Mesenchymal stem cell (in vitro differentiated cells and primary cell): ENCODE data around the gene RPH3AL.

Source experiments
- DNase-seq: peaks from one replicate; pipeline ENCODE4 v3.0.0-alpha.2; 2013
- H2AFZ ChIP-seq: one replicate; pipeline ENCODE4 v1.6.1; 2013; ENCODE audit warnings: low read depth, mild to moderate bottlenecking, control low read depth, inconsistent platforms, low read length, moderate library complexity
- H2AK5ac ChIP-seq: 2 replicates; pipeline ENCODE4 v1.6.1; 2013; ENCODE audit warnings: low read length, moderate library complexity, mild to moderate bottlenecking, inconsistent platforms; ENCODE audit not compliant: severe bottlenecking
- H2BK120ac ChIP-seq: one replicate; pipeline ENCODE4 v1.6.1; 2013; ENCODE audit warnings: low read depth, mild to moderate bottlenecking, inconsistent platforms, low read length, moderate library complexity
- H2BK12ac ChIP-seq, 2 experiments: one replicate each; pipeline ENCODE4 v1.6.1; 2013; ENCODE audit warnings: inconsistent platforms in 2 of 2, low read length in 2 of 2, mild to moderate bottlenecking in 2 of 2, moderate library complexity in 2 of 2, control low read depth in 1 of 2
- H2BK15ac ChIP-seq: one replicate; pipeline ENCODE4 v1.6.1; 2013; ENCODE audit warnings: mild to moderate bottlenecking, low read depth, inconsistent platforms; ENCODE audit not compliant: poor library complexity, severe bottlenecking
- H2BK5ac ChIP-seq: 2 replicates; pipeline ENCODE4 v1.6.1; 2013; ENCODE audit warnings: low read depth, mild to moderate bottlenecking, low read length, control low read depth, inconsistent platforms; ENCODE audit not compliant: poor library complexity, severe bottlenecking
- H3K14ac ChIP-seq, 2 experiments: one replicate each; pipeline ENCODE4 v1.6.1; 2013; ENCODE audit warnings: inconsistent platforms in 2 of 2, low read length in 2 of 2, control low read depth in 1 of 2, mild to moderate bottlenecking in 1 of 2, moderate library complexity in 1 of 2
- H3K18ac ChIP-seq, 2 experiments: one replicate each; pipeline ENCODE4 v1.6.1; 2013; ENCODE audit warnings: inconsistent platforms in 2 of 2, low read length in 2 of 2, control low read depth in 1 of 2, low read depth in 1 of 2, mild to moderate bottlenecking in 1 of 2
- H3K23ac ChIP-seq, 2 experiments: one replicate each; pipeline ENCODE4 v1.6.1; 2013; ENCODE audit warnings: inconsistent platforms in 2 of 2, low read length in 2 of 2, mild to moderate bottlenecking in 2 of 2, moderate library complexity in 2 of 2, control low read depth in 1 of 2
- H3K27ac ChIP-seq: 2 replicates; pipeline ENCODE4 v1.5.1; 2013; ENCODE audit warnings: mild to moderate bottlenecking, moderate library complexity, low read length, control low read depth, inconsistent platforms; ENCODE audit not compliant: poor library complexity, severe bottlenecking
- H3K27me3 ChIP-seq, 2 experiments: 2 replicates each; pipeline versions ENCODE4 v1.6.1 to v1.7.0; 2013; ENCODE audit warnings: low read length in 2 of 2, mild to moderate bottlenecking in 2 of 2, moderate library complexity in 2 of 2, control low read depth in 1 of 2, inconsistent platforms in 1 of 2; ENCODE audit not compliant: control insufficient read depth in 1 of 2, insufficient read depth in 1 of 2
- H3K36me3 ChIP-seq, 2 experiments: 2 replicates each; pipeline versions ENCODE4 v1.6.1 to v1.7.0; 2013; ENCODE audit warnings: low read length in 2 of 2, control low read depth in 1 of 2, inconsistent platforms in 1 of 2, low read depth in 1 of 2, mild to moderate bottlenecking in 1 of 2; ENCODE audit not compliant: insufficient read depth in 2 of 2, control insufficient read depth in 1 of 2
- H3K4ac ChIP-seq, 2 experiments: one replicate each; pipeline ENCODE4 v1.6.1; 2013; ENCODE audit warnings: inconsistent platforms in 2 of 2, low read length in 2 of 2, mild to moderate bottlenecking in 2 of 2, moderate library complexity in 2 of 2, control low read depth in 1 of 2, low read depth in 1 of 2
- H3K4me1 ChIP-seq: 2 replicates; pipeline ENCODE4 v1.6.1; 2013; ENCODE audit warnings: low read depth, low read length, control low read depth; ENCODE audit not compliant: control insufficient read depth, insufficient read depth
- H3K4me2 ChIP-seq: 2 replicates; pipeline ENCODE4 v1.6.1; 2013; ENCODE audit warnings: low read length, mild to moderate bottlenecking, inconsistent platforms; ENCODE audit not compliant: poor library complexity, severe bottlenecking
- H3K4me3 ChIP-seq, 2 experiments: 2 replicates each; pipeline versions ENCODE4 v1.5.1 to v1.7.0; 2013; ENCODE audit warnings: low read length in 2 of 2, mild to moderate bottlenecking in 2 of 2, control low read depth in 1 of 2, low read depth in 1 of 2; ENCODE audit not compliant: insufficient read depth in 1 of 2
- H3K79me1 ChIP-seq: replicated peaks from 2 replicates; pipeline ENCODE4 v1.6.1; 2013; ENCODE audit warnings: mild to moderate bottlenecking, control low read depth, low read length, inconsistent platforms; ENCODE audit not compliant: poor library complexity, severe bottlenecking
- H3K9ac ChIP-seq: 2 replicates; pipeline ENCODE4 v1.7.0; 2013; ENCODE audit warnings: mild to moderate bottlenecking, low read length, moderate library complexity
- H3K9me3 ChIP-seq: 2 replicates; pipeline ENCODE4 v1.7.0; 2013; ENCODE audit warnings: mild to moderate bottlenecking, low read length; ENCODE audit not compliant: control insufficient read depth
- H4K8ac ChIP-seq: one replicate; pipeline ENCODE4 v1.6.1; 2013; ENCODE audit warnings: inconsistent platforms, mild to moderate bottlenecking, low read length, moderate library complexity
- H4K91ac ChIP-seq: one replicate; pipeline ENCODE4 v1.6.1; 2013; ENCODE audit warnings: mild to moderate bottlenecking, low read length, inconsistent platforms
- WGBS: methylation state at CpG from one replicate; pipeline ENCODE4 v1.1.7; 2013; ENCODE audit warnings: mixed read lengths; 5-methylcytosine and 5-hydroxymethylcytosine counted together

The RPH3AL gene

GRCh38 chr17:282912-283882, 69.4 kb downstream of the RPH3AL start:
- no peaks in the 10 kb centered on the region for H3K9me3 ChIP-seq
- no peak overlapping the region for H3K27ac ChIP-seq
- H2BK12ac ChIP-seq: no peak overlapping the region
- no peak overlapping the region for H3K4ac ChIP-seq
- peaks cover 0 to 27% of the 10 kb centered on the region in 2 experiments for H3K27me3 ChIP-seq
- H2BK5ac ChIP-seq: no peak overlapping the region
- H3K4me1 ChIP-seq: no peaks in the 10 kb centered on the region
- no peak overlapping the region for H3K23ac ChIP-seq
- H3K36me3 ChIP-seq: peaks cover 0 to 29% of the 10 kb centered on the region in 2 experiments
- H3K4me2 ChIP-seq: no peak overlapping the region
- WGBS: 88% methylated on average over 26 of the region's 28 CpGs
- H2AK5ac ChIP-seq: no peak overlapping the region
- H3K18ac ChIP-seq: no peak overlapping the region
- H3K14ac ChIP-seq: no peak overlapping the region
- H3K4me3 ChIP-seq: no peak overlapping the region
- DNase-seq: no peak
- H2AFZ ChIP-seq: no peak overlapping the region
- H2BK15ac ChIP-seq: no peak overlapping the region
- no peak overlapping the region for H4K8ac ChIP-seq
- H3K9ac ChIP-seq: no peak overlapping the region
- no peaks in the 10 kb centered on the region for H3K79me1 ChIP-seq
- no peak overlapping the region for H4K91ac ChIP-seq
- H2BK120ac ChIP-seq: no peak overlapping the region

- peaks cover 0 to 29% of the 10 kb centered on the region in 2 experiments for H3K36me3 ChIP-seq
- WGBS: 91% methylated on average over 30 of the region's 32 CpGs
Measured at GRCh38 chr17:282000-282911, 70.4 kb downstream of the RPH3AL start.

GRCh38 chr17:281365-281999, 71.1 kb downstream of the RPH3AL start:
- no peak overlapping the region for H3K9ac ChIP-seq
- H3K18ac ChIP-seq: no peak overlapping the region
- 91% methylated on average over 21 of the region's 21 CpGs for WGBS
- no peak for DNase-seq
- peaks cover 0 to 29% of the 10 kb centered on the region in 2 experiments for H3K36me3 ChIP-seq
- H2BK15ac ChIP-seq: no peak overlapping the region
- H3K27me3 ChIP-seq: peaks cover 0 to 27% of the 10 kb centered on the region in 2 experiments
- no peaks in the 10 kb centered on the region for H3K4me1 ChIP-seq
- no peak overlapping the region for H4K8ac ChIP-seq
- no peak overlapping the region for H3K27ac ChIP-seq
- H3K14ac ChIP-seq: no peak overlapping the region
- no peak overlapping the region for H2AK5ac ChIP-seq
- no peak overlapping the region for H3K23ac ChIP-seq
- no peak overlapping the region for H3K4ac ChIP-seq
- no peak overlapping the region for H2BK5ac ChIP-seq
- no peak overlapping the region for H2BK12ac ChIP-seq
- H3K9me3 ChIP-seq: no peaks in the 10 kb centered on the region
- no peak overlapping the region for H2BK120ac ChIP-seq
- no peak overlapping the region for H4K91ac ChIP-seq
- no peak overlapping the region for H3K4me3 ChIP-seq
- H2AFZ ChIP-seq: no peak overlapping the region
- H3K79me1 ChIP-seq: no peaks in the 10 kb centered on the region
- no peak overlapping the region for H3K4me2 ChIP-seq

More at GRCh38 chr17:282000-282911, 70.4 kb downstream of the RPH3AL start:
- H3K9me3 ChIP-seq: no peaks in the 10 kb centered on the region
- no peak overlapping the region for H4K8ac ChIP-seq
- no peaks in the 10 kb centered on the region for H3K4me1 ChIP-seq
- H3K23ac ChIP-seq: no peak overlapping the region
- H3K79me1 ChIP-seq: no peaks in the 10 kb centered on the region
- H2BK120ac ChIP-seq: no peak overlapping the region
- no peak overlapping the region for H3K4ac ChIP-seq
- no peak overlapping the region for H2AFZ ChIP-seq
- no peak overlapping the region for H3K14ac ChIP-seq
- H2AK5ac ChIP-seq: no peak overlapping the region
- H3K27me3 ChIP-seq: peaks cover 0 to 27% of the 10 kb centered on the region in 2 experiments
- no peak overlapping the region for H3K9ac ChIP-seq
- no peak overlapping the region for H3K4me3 ChIP-seq
- no peak overlapping the region for H2BK5ac ChIP-seq
- no peak overlapping the region for H3K27ac ChIP-seq
- no peak overlapping the region for H2BK15ac ChIP-seq
- H3K18ac ChIP-seq: no peak overlapping the region
- DNase-seq: no peak
- H2BK12ac ChIP-seq: no peak overlapping the region
- no peak overlapping the region for H4K91ac ChIP-seq
- no peak overlapping the region for H3K4me2 ChIP-seq
